Astrocyte (in vitro differentiated cells and primary cell): ENCODE measurements around the gene GABBR2.

ENCODE experiments used
- CTCF ChIP-seq: IDR thresholded peaks from 2 replicates; pipeline ENCODE4 v1.5.1; 2011; ENCODE audit warnings: low read depth, mild to moderate bottlenecking, inconsistent platforms, low read length, moderate library complexity; ENCODE audit not compliant: insufficient read depth
- EZH2 ChIP-seq: IDR thresholded peaks from 2 replicates; pipeline ENCODE4 v1.6.1; 2012; ENCODE audit warnings: mild to moderate bottlenecking, low read length, inconsistent platforms; ENCODE audit not compliant: insufficient read depth

- TF ChIP-seq EZH2 (no peak), CTCF (no peak)
Observed at GRCh38 chr9:98545021-98545420, 163.7 kb downstream of the GABBR2 start.
